ENCODE data around the gene TECPR2. TPM values are rescaled to one million over a fixed set of nuclear protein-coding genes. Genes with fewer than 3 reads are reported as not detected.

The TECPR2 gene
- total RNA-seq, 1 donor from 2014 or later = 27.0 TPM

- H3K27ac Mint-ChIP-seq (ENCODE audit: unreplicated experiment) = peak overlapping the region; percentile 81
- H3K4me3 Mint-ChIP-seq = no peak overlapping the region
- H3K36me3 Mint-ChIP-seq (ENCODE audit: low read depth) = peaks cover 3% of the 10 kb centered on the region
- no peak for TF ChIP-seq CTCF (conservative IDR thresholded peaks at IDR 0.05)
- H3K4me1 Mint-ChIP-seq = peaks cover 6% of the 10 kb centered on the region
- no peak for DNase-seq (ENCODE audit: low read depth, low spot score)
- no peaks in the 10 kb centered on the region for H3K9me3 Mint-ChIP-seq
- H3K27me3 Mint-ChIP-seq (ENCODE audit: low read depth) = no peaks in the 10 kb centered on the region
These were observed 136.0 kb downstream of the TECPR2 start for GRCh38 chr14:102498678-102499265.

DNA sequence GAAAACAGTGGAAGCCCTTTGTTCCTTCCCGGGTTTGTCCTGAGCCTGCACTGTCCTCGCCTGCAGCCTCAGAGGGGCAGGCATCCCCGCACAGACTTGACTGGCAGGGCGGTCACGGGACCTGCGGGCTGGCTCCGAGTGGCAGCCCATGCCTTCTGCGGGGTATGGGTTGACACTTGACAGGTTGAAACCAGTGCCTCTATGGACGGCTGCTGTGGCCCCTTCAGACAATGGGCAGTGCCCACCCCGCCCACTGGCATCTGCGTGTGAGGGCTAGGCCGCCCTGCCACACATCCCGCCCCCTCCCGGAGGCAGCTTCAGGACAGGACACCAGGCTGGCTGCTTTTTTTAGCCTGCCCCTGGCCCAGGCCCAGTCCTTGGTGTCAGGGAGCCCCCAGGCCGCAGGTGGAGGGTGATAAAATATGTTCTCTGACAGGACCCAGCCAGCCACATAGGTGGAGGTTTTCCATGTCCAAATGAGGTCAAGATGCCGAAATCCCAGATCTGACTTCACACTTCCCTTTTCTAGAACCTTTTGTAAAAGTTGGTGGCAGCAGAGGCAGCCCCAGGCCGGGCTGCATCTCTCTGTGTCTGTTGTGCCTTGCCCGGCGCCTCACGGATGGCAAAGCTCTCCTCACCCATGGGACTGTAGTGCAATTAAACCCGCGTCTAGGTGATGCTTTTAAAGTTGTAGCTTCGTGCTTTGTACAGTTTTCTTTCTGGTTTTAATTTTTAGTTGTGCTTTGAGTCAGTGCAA, 136.8 kb downstream of the TECPR2 start:
- Mint-ChIP-seq H3K4me3 (no peak overlapping the region), H3K27ac (ENCODE audit: unreplicated experiment) (peak overlapping the region; percentile 81), H3K27me3 (ENCODE audit: low read depth) (no peaks in the 10 kb centered on the region), H3K9me3 (no peaks in the 10 kb centered on the region), H3K36me3 (ENCODE audit: low read depth) (peaks cover 3% of the 10 kb centered on the region), H3K4me1 (peaks cover 6% of the 10 kb centered on the region)
- no peak for TF ChIP-seq CTCF (conservative IDR thresholded peaks at IDR 0.05)
- DNase-seq (ENCODE audit: low read depth, low spot score) = no peak

DNA sequence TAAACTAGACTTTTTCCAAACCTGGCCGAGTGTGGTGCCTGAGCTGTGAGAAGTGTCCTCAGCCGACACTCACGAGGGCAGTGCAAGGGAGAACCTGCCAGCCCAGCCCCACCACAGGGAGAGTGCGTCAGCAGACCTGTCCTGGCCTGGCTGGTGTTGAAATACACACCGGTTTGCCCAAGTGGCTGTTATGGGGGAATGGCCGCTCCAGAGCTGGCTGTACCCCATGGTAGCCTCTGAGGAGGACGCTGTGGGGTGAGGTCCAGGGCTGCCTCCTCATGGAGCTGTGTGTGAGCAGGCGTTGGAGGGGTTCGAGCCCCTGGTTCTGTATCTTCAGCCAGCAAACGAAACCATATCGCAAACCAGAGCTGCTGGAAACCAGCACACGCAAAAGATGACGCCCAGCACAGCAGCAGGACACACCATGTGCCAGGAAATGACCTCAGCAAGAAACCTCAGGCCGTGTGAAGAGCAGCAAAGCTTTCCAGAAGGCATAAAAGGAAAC, 137.5 kb downstream of the TECPR2 start:
- TF ChIP-seq CTCF (conservative IDR thresholded peaks at IDR 0.05) = no peak
- H3K4me1 Mint-ChIP-seq = peaks cover 6% of the 10 kb centered on the region
- H3K9me3 Mint-ChIP-seq = no peaks in the 10 kb centered on the region
- H3K36me3 Mint-ChIP-seq (ENCODE audit: low read depth) = peaks cover 3% of the 10 kb centered on the region
- DNase-seq (ENCODE audit: low read depth, low spot score) = no peak
- H3K27ac Mint-ChIP-seq (ENCODE audit: unreplicated experiment) = peak overlapping the region; percentile 27
- H3K27me3 Mint-ChIP-seq (ENCODE audit: low read depth) = no peaks in the 10 kb centered on the region
- H3K4me3 Mint-ChIP-seq = no peak overlapping the region

- Mint-ChIP-seq H3K27me3 (ENCODE audit: low read depth) (no peaks in the 10 kb centered on the region), H3K27ac (ENCODE audit: unreplicated experiment) (no peak overlapping the region)
These were observed 138.0 kb downstream of the TECPR2 start for GRCh38 chr14:102500713-102501112.

DNA sequence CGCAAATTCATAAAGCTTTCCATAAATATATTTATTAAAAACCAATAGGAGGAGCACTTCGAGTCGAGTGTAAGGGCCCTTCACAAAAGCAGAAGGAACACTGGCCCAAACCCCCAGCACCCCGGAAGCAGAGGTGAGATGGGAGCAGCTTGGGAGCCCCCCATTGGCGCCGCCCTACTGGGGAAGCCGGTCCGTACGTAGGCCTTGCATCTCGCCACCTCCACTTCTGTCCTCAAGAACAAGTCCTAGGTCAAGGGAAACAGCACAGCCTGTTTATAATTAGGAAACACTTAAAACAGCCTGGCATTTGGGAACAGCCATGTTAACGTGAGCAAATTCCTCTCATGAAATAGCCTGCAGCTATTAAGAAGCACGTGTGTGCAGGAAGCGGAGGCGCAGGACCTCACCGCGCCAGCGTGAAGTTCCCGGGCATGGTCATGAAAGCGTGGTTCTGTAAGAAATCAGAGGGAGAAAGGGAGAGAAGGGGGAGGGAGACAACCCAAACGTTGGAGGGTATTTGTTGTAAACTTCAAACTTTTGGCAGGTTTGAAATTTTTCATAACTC, 139.1 kb downstream of the TECPR2 start:
- Mint-ChIP-seq H3K36me3 (ENCODE audit: low read depth) (peaks cover 3% of the 10 kb centered on the region), H3K27me3 (ENCODE audit: low read depth) (no peaks in the 10 kb centered on the region), H3K4me3 (no peak overlapping the region), H3K27ac (ENCODE audit: unreplicated experiment) (no peak overlapping the region), H3K4me1 (peaks cover 6% of the 10 kb centered on the region), H3K9me3 (no peaks in the 10 kb centered on the region)
- DNase-seq (ENCODE audit: low read depth, low spot score) = no peak
- TF ChIP-seq CTCF (conservative IDR thresholded peaks at IDR 0.05) = peak; percentile 26

More at GRCh38 chr14:102500713-102501112, 138.0 kb downstream of the TECPR2 start:
- TF ChIP-seq CTCF (conservative IDR thresholded peaks at IDR 0.05) = no peak
- Mint-ChIP-seq H3K4me1 (peaks cover 6% of the 10 kb centered on the region), H3K4me3 (no peak overlapping the region), H3K36me3 (ENCODE audit: low read depth) (peaks cover 3% of the 10 kb centered on the region), H3K9me3 (no peaks in the 10 kb centered on the region)
- no peak for DNase-seq (ENCODE audit: low read depth, low spot score)
